HL-60 (cell line): ENCODE data around the gene CELSR2.
"Not testable (repeated sequence)": the region's sequence is repeated elsewhere in the genome, so short reads cannot be mapped to it uniquely, and the experiment has no call there.

Source experiments
- DNase-seq, 2 experiments: peaks; one replicate each; pipeline ENCODE4 v3.0.0-alpha.2; 2010 to 2020; ENCODE audit warnings: low read depth in 1 of 2, low spot score in 1 of 2
- H3K27ac ChIP-seq: fragments of 250-450 bp; sonication (Bioruptor Pico); replicated peaks from 2 replicates; pipeline ENCODE4 v1.5.1; 2020; ENCODE audit warnings: mild to moderate bottlenecking, moderate library complexity
- H3K27me3 ChIP-seq: fragments of 250-450 bp; sonication (Bioruptor Pico); 2 replicates; pipeline ENCODE4 v1.5.1; 2021; ENCODE audit warnings: mild to moderate bottlenecking, moderate library complexity; ENCODE audit not compliant: insufficient read depth, poor library complexity, severe bottlenecking
- H3K4me3 ChIP-seq: replicated peaks from 2 replicates; pipeline ENCODE4 v1.5.1; 2011; ENCODE audit warnings: mild to moderate bottlenecking, control low read depth, low read length; ENCODE audit not compliant: insufficient read depth
- CTCF ChIP-seq: IDR thresholded peaks from one replicate; pipeline ENCODE4 v1.5.1; 2011; ENCODE audit warnings: low read length, control low read depth, inconsistent platforms; ENCODE audit not compliant: insufficient read depth
- GABPA ChIP-seq: IDR thresholded peaks from 2 replicates; pipeline ENCODE4 v1.6.1; 2012; ENCODE audit warnings: low read depth
- POLR2AphosphoS5 ChIP-seq: IDR thresholded peaks from 2 replicates; pipeline ENCODE4 v1.6.1; 2012; ENCODE audit warnings: low read depth
- REST ChIP-seq: IDR thresholded peaks from 2 replicates; pipeline ENCODE4 v1.6.1; 2012; ENCODE audit warnings: low read depth; ENCODE audit not compliant: insufficient replicate concordance
- SPI1 ChIP-seq: IDR thresholded peaks from 2 replicates; pipeline ENCODE4 v1.6.1; 2012; ENCODE audit warnings: low read depth, mild to moderate bottlenecking, borderline replicate concordance

Gene CELSR2

DNA sequence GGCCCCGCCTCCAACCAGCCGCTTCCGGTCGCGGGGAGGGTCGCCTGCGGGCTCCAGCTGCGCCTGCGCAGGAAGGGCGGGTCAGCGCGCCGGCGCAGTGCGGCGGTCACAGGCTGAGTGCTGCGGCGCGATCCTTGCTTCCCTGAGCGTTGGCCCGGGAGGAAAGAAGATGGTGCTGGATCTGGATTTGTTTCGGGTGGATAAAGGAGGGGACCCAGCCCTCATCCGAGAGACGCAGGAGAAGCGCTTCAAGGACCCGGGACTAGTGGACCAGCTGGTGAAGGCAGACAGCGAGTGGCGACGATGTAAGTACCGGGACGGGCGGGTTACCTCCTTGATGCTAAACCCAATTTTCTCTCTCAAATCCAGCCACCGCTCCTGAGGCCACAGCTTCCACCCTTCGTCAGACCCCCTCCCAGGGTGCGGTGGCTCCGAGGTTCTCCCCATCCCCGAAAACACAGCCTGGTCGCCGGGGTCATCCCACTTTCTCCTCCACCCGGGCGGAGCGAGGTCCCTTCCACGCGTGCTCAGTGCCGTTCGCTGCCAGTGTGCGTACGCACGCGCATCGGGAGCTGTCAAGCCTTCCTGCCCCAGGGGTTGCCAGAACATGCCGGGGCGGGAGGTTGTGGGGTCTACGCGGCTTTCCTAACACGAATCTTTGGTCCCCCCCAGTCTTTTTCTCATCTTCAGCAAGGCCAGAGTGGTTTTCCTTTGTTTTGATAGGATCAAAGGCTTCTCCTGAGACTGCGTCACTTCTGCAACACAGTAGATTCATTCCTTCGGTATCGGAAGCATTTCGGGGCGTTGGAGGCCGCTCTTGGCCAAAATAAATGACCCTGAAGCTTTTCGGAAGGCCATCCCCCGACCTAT lies 35.3 kb upstream of the CELSR2 start, which contains the start of gene SARS1:
SARS1 (plus strand) TSS at position 95 of the 870 bp plus-strand sequence; CDS start at position 170, 75 bp downstream.
- Histone ChIP-seq H3K27me3 (no peaks in the 10 kb centered on the region), H3K4me3 (peak within 1 kb of the TSS; percentile 88), H3K27ac (peak within 1 kb of the TSS; percentile 55)
- TF ChIP-seq REST (no peak), POLR2AphosphoS5 (peak; percentile 66), SPI1 (no peak), GABPA (no peak)
- peak; percentile 75 to 83 for DNase-seq

GRCh38 chr1:109214695-109215623 lies 34.4 kb upstream of the CELSR2 start:
- Histone ChIP-seq H3K27ac (peak overlapping the region; percentile 55), H3K4me3 (peak overlapping the region; percentile 88), H3K27me3 (no peaks in the 10 kb centered on the region)
- no peak for TF ChIP-seq REST
- TF ChIP-seq POLR2AphosphoS5, result no peak
- DNase-seq, result peak; percentile 30 to 35

DNA sequence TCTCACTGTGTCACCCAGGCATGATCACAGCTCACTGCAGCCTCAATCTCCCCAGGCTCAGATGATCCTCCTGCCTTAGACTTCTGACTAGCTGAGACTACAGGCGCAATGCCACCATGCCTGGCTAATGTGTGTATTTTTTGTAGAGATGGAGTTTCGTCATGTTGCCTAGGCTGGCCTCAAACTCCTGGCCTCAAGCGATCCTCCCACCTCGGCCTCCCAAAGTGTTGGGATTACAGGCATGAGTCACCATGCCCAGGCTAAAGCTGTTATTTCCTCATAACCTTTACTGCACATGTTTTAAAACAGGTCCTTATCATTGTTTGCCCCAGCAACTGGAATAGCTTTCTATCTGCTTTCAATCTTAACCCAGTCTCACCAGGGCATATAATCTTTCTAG lies 32.7 kb upstream of the CELSR2 start:
- no peak overlapping the region for H3K27ac ChIP-seq
- H3K27me3 ChIP-seq, result no peaks in the 10 kb centered on the region
- no peak overlapping the region for H3K4me3 ChIP-seq
- DNase-seq, result no peak
- TF ChIP-seq SPI1, result no peak

DNA sequence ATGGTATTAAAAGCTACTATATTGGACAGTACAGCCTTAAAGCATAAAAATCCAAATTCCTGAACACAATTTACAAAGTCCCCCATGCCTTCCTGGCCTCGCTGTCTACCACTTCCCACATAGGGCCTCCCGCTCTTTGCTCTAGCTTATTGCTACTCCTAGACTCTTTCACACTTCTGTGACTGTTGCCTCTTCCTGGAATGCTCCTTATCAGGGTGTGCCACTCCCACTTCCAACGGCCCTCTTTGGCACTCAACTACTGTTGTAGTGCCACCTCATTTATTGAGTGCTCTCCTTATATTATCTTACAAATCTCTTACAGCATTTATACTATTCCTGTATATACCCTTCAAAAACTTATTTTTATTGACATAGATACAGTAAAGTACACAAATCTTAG lies 30.8 kb upstream of the CELSR2 start:
- Histone ChIP-seq H3K27ac (no peak overlapping the region), H3K4me3 (no peak overlapping the region), H3K27me3 (no peaks in the 10 kb centered on the region)
- no peak for DNase-seq
- TF ChIP-seq CTCF (no peak), REST (no peak), POLR2AphosphoS5 (no peak), GABPA (no peak), SPI1 (no peak)

DNA sequence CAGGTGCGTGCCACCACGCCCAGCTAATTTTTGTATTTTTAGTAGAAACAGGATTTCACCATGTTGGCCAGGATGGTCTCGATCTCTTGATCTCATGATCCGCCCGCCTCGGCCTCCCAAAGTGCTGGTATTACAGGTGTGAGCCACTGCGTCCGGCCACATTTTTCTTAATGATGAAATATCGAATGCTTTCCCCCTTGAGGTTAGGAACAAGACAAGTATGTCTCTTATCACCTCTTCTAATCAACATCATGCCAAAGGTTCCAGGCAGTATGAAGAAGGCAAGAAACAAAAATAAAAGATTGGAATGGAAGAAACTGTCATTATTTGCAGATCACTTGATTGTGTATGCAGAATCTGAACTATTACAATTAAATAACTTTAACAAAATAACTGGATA lies 28.1 kb upstream of the CELSR2 start:
- not testable (repeated sequence) for DNase-seq, H3K27ac ChIP-seq, H3K4me3 ChIP-seq, H3K27me3 ChIP-seq
